HepG2 (cell line): ENCODE measurements around the gene NT5C3B. TPM values are rescaled to one million over a fixed set of nuclear protein-coding genes. Genes with fewer than 3 reads are reported as not detected.

ENCODE experiments used
- ETV5 ChIP-seq: IDR thresholded peaks from 2 replicates; pipeline ENCODE4 v1.6.1; 2018; ENCODE audit warnings: missing biosample characterization, missing genetic modification reagents, inconsistent platforms, borderline replicate concordance
- FOXA1 ChIP-seq, 2 experiments: fragments of 450-650 bp in 1 of 2; sonication (generic) in 1 of 2; formaldehyde crosslinking in 1 of 2; IDR thresholded peaks; 2 replicates each; pipeline versions ENCODE4 v1.4.0 to v1.6.1; 2016 to 2020; ENCODE audit warnings: missing genetic modification reagents in 1 of 2
- GTF2F1 ChIP-seq: fragments of 150-350 bp; IDR thresholded peaks from 2 replicates; pipeline ENCODE4 v1.6.1; 2014; ENCODE audit warnings: low read length
- JUN ChIP-seq: sonication (generic); formaldehyde crosslinking; IDR thresholded peaks from 2 replicates; pipeline ENCODE4 v1.4.0; 2020; ENCODE audit warnings: mild to moderate bottlenecking, missing genetic modification reagents
- MXD1 ChIP-seq: sonication (generic); formaldehyde crosslinking; IDR thresholded peaks from 2 replicates; pipeline ENCODE4 v1.4.0; 2020; ENCODE audit warnings: mild to moderate bottlenecking, missing genetic modification reagents
- PAXIP1 ChIP-seq: sonication (generic); formaldehyde crosslinking; conservative IDR thresholded peaks from 2 replicates; pipeline ENCODE4 v1.4.0; 2020; ENCODE audit warnings: mild to moderate bottlenecking, missing genetic modification reagents, moderate library complexity
- SIN3B ChIP-seq: fragments of 150-350 bp; IDR thresholded peaks from 2 replicates; pipeline ENCODE4 v1.6.1; 2014; ENCODE audit warnings: low read length
- THYN1 ChIP-seq: sonication (generic); formaldehyde crosslinking; IDR thresholded peaks from 2 replicates; pipeline ENCODE4 v1.8.1; 2023; ENCODE audit warnings: low read depth, mild to moderate bottlenecking, moderate library complexity, missing genetic modification reagents, borderline replicate concordance
- ZBTB44 ChIP-seq: sonication (generic); formaldehyde crosslinking; IDR thresholded peaks from 2 replicates; pipeline ENCODE4 v1.4.0; 2020; ENCODE audit warnings: missing genetic modification reagents
- ZFP62 ChIP-seq: sonication (generic); formaldehyde crosslinking; IDR thresholded peaks from 2 replicates; pipeline ENCODE4 v1.4.0; 2020; ENCODE audit warnings: missing genetic modification reagents
- ZNF205 ChIP-seq: IDR thresholded peaks from 2 replicates; pipeline ENCODE4 v1.6.1; 2018; ENCODE audit warnings: missing biosample characterization, missing genetic modification reagents
- ZNF879 ChIP-seq: sonication (generic); formaldehyde crosslinking; IDR thresholded peaks from 2 replicates; pipeline ENCODE4 v1.8.1; 2023; ENCODE audit warnings: missing genetic modification reagents
- polyA plus RNA-seq, 8 experiments: library from polyadenylated mRNA; depleted of rRNA in 3 of 8; stranded (reverse) in 7 of 8; unstranded in 1 of 8; fragments of >200 nt; fragmentation: Illumina TruSeq in 4 of 8; extraction: Trizol in 4 of 8; gene quantifications; 2 replicates each; pipeline versions ENCODE4 v1.2.1 to v1.2.3, GENCODE V29; 2011 to 2016; ENCODE audit warnings: low read depth in 4 of 8, missing spikeins in 1 of 8, mixed read lengths in 1 of 8; ENCODE audit not compliant: insufficient read depth in 1 of 8
- total RNA-seq, 5 experiments: library from RNA; depleted of rRNA; stranded (reverse); fragments of >200 nt; fragmentation: Illumina TruSeq; extraction: Trizol; gene quantifications; 2 replicates each; pipeline ENCODE4 v1.2.3, GENCODE V29; 2016; ENCODE audit warnings: low read depth in 1 of 5
- TF ChIP-seq, protein P1 (sequence below): fragments of 450-650 bp; IDR thresholded peaks from 2 replicates; pipeline ENCODE4 v1.6.1; 2016
- TF ChIP-seq, protein P2 (sequence below): sonication (generic); formaldehyde crosslinking; IDR thresholded peaks from 2 replicates; pipeline ENCODE4 v1.5.1; 2020; ENCODE audit warnings: missing genetic modification reagents, mild to moderate bottlenecking, borderline replicate concordance
- TF ChIP-seq, protein P3 (sequence below): sonication (generic); formaldehyde crosslinking; IDR thresholded peaks from 2 replicates; pipeline ENCODE4 v1.5.1; 2020; ENCODE audit warnings: missing genetic modification reagents, mild to moderate bottlenecking, borderline replicate concordance

The NT5C3B gene
- total and polyA plus RNA-seq, 2 of the 13 experiments (the other 11 are each of a cell fraction or from before 2014, with no cell fraction given), result 104 to 126 TPM

DNA sequence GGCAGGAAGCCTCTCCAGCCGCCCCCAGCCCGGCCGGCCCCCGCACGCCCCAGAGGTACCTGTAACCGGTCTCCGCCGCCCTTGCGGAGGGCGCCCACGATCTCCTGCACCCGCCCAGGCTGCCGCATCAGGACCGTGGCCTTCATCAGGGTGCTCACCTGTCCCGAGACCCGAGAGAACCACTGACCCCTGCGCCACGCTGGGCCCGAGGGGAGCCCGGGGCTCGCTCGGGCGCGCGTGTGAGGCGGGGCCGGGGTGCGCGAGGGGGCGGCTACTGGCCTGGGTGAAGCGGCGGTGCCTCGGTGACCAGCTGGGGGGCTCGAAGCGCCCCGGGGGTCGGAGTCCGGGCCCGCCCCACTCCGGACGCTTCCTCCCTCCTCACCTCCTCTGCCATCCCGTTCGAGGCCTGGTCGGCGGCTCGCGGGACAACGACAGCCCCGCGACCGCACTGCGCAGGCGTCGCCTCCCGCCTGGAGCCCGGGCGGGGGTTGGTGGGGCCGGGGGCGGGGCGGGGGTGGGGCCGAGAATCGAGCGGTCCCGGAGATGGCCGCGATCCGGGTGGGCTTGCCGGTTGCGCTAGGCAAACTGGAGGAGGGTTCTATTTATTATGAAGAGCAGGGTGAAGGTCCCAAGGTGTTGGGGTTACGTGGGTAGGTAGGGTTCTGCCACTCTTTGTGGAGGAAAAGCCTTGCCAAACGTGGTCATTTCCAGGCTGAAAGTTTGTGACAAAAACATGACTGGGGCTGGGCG lies at the start of gene NT5C3B (continued):
- TF ChIP-seq PAXIP1 (CRISPR knock-in tag) (0 out of 2 replicates have a peak, but pooled peaks have one; percentile 17), JUN (no peak), THYN1 (CRISPR knock-in tag) (no peak), ZBTB44 (CRISPR knock-in tag) (0 out of 2 replicates have a peak, but pooled peaks have one; percentile 44), MXD1 (CRISPR knock-in tag) (peak; percentile 84), ETV5 (CRISPR knock-in tag) (no peak), FOXA1 (IDR thresholded peaks at IDR 0.05) (no peak), FOXA1 (CRISPR knock-in tag; IDR thresholded peaks at IDR 0.05) (no peak), ZFP62 (CRISPR knock-in tag) (no peak), SIN3B (no peak), ZNF879 (no peak), GTF2F1 (no peak), ZNF205 (CRISPR knock-in tag) (no peak)
- TF ChIP-seq, protein P1, sequence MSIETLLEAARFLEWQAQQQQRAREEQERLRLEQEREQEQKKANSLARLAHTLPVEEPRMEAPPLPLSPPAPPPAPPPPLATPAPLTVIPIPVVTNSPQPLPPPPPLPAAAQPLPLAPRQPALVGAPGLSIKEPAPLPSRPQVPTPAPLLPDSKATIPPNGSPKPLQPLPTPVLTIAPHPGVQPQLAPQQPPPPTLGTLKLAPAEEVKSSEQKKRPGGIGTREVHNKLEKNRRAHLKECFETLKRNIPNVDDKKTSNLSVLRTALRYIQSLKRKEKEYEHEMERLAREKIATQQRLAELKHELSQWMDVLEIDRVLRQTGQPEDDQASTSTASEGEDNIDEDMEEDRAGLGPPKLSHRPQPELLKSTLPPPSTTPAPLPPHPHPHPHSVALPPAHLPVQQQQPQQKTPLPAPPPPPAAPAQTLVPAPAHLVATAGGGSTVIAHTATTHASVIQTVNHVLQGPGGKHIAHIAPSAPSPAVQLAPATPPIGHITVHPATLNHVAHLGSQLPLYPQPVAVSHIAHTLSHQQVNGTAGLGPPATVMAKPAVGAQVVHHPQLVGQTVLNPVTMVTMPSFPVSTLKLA, result no peak
- TF ChIP-seq, protein P2, sequence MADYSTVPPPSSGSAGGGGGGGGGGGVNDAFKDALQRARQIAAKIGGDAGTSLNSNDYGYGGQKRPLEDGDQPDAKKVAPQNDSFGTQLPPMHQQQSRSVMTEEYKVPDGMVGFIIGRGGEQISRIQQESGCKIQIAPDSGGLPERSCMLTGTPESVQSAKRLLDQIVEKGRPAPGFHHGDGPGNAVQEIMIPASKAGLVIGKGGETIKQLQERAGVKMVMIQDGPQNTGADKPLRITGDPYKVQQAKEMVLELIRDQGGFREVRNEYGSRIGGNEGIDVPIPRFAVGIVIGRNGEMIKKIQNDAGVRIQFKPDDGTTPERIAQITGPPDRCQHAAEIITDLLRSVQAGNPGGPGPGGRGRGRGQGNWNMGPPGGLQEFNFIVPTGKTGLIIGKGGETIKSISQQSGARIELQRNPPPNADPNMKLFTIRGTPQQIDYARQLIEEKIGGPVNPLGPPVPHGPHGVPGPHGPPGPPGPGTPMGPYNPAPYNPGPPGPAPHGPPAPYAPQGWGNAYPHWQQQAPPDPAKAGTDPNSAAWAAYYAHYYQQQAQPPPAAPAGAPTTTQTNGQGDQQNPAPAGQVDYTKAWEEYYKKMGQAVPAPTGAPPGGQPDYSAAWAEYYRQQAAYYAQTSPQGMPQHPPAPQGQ (CRISPR knock-in tag), result no peak
- TF ChIP-seq, protein P3, sequence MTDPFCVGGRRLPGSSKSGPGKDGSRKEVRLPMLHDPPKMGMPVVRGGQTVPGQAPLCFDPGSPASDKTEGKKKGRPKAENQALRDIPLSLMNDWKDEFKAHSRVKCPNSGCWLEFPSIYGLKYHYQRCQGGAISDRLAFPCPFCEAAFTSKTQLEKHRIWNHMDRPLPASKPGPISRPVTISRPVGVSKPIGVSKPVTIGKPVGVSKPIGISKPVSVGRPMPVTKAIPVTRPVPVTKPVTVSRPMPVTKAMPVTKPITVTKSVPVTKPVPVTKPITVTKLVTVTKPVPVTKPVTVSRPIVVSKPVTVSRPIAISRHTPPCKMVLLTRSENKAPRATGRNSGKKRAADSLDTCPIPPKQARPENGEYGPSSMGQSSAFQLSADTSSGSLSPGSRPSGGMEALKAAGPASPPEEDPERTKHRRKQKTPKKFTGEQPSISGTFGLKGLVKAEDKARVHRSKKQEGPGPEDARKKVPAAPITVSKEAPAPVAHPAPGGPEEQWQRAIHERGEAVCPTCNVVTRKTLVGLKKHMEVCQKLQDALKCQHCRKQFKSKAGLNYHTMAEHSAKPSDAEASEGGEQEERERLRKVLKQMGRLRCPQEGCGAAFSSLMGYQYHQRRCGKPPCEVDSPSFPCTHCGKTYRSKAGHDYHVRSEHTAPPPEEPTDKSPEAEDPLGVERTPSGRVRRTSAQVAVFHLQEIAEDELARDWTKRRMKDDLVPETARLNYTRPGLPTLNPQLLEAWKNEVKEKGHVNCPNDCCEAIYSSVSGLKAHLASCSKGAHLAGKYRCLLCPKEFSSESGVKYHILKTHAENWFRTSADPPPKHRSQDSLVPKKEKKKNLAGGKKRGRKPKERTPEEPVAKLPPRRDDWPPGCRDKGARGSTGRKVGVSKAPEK (CRISPR knock-in tag), result no peak
